ENCODE measurements around the gene TBL1X.

Gene TBL1X

GRCh38 chrX:9786798-9787635, 322.2 kb downstream of the TBL1X start:
- no peak for DNase-seq (ENCODE audit: extremely low read depth in 1 of 2, low read depth in 1 of 2)

- no peak for DNase-seq (ENCODE audit: extremely low read depth in 1 of 2, low read depth in 1 of 2)
These were observed 324.1 kb downstream of the TBL1X start for GRCh38 chrX:9788911-9789310.

GRCh38 chrX:9789555-9789954, 324.7 kb downstream of the TBL1X start:
- DNase-seq (ENCODE audit: extremely low read depth in 1 of 2, low read depth in 1 of 2) = no peak

Data from stimulated activated CD8-positive, alpha-beta memory T cell treated with anti-CD3 and anti-CD28 coated beads, Interleukin-7, amount 100 ng/mL, for 48 hours (primary cell).